T-cell (primary cell): ENCODE measurements around the gene PRKAG1. TPM values are rescaled to one million over a fixed set of nuclear protein-coding genes. Genes with fewer than 3 reads are reported as not detected.

ENCODE experiments used
- ATAC-seq, 4 experiments: fragments of 200-7000 bp in 3 of 4; fragments of 150-1000 bp in 1 of 4; cut with Tn5 transposase; replicated peaks in 1 of 4; 1 replicate in 3 of 4; 2 replicates in 1 of 4; pipeline ENCODE4 v1.10.0; 2021; ENCODE audit warnings: moderate library complexity in 3 of 4, mild to moderate bottlenecking in 2 of 4, moderate number of reproducible peaks in 1 of 4
- CTCF ChIA-PET, 2 donors: fragments of 300-600 bp; sonication (Branson Sonifier 250); formaldehyde crosslinking; loops; one replicate each; lab custom pipeline; 2022; ENCODE audit warnings: antibody characterized with exemption in 2 of 2; lab: Charles Lee
- POLR2A ChIA-PET, 2 donors: fragments of 300-600 bp; sonication (Branson Sonifier 250); formaldehyde crosslinking; loops; one replicate each; lab custom pipeline; 2022; ENCODE audit warnings: antibody characterized with exemption in 2 of 2; lab: Charles Lee
- DNase-seq, 35 experiments: peaks; one replicate each; pipeline versions ENCODE4 v3.0.0 to v3.0.0-alpha.2; 2013 to 2023
- H3K27ac ChIP-seq: one replicate; pipeline ENCODE4 v1.5.1; 2013; ENCODE audit warnings: low read length
- H3K27me3 ChIP-seq, 2 experiments: replicated peaks in 1 of 2; 1 replicate in 1 of 2; 2 replicates in 1 of 2; pipeline versions ENCODE4 v1.6.1 to v1.7.0; 2013; ENCODE audit warnings: low read length in 1 of 2, mixed read lengths in 1 of 2; ENCODE audit not compliant: control insufficient read depth in 2 of 2, insufficient read depth in 2 of 2; ENCODE audit errors: extremely low read depth in 1 of 2
- H3K36me3 ChIP-seq, 2 donors: 1 replicate in 1 of 2; 2 replicates in 1 of 2; pipeline versions ENCODE4 v1.6.1 to v1.7.0; 2013; ENCODE audit warnings: low read length in 1 of 2; ENCODE audit not compliant: control insufficient read depth in 2 of 2, insufficient read depth in 1 of 2; ENCODE audit errors: extremely low read depth in 1 of 2
- H3K4me1 ChIP-seq, 2 experiments: 1 replicate in 1 of 2; 2 replicates in 1 of 2; pipeline versions ENCODE4 v1.6.1 to v1.7.0; 2013; ENCODE audit warnings: low read length in 2 of 2, mixed read lengths in 1 of 2; ENCODE audit not compliant: insufficient read depth in 2 of 2, control insufficient read depth in 1 of 2; ENCODE audit errors: extremely low read depth in 1 of 2
- H3K4me3 ChIP-seq, 2 donors: 1 replicate in 1 of 2; 2 replicates in 1 of 2; pipeline versions ENCODE4 v1.5.1 to v1.7.0; 2013; ENCODE audit warnings: mild to moderate bottlenecking in 2 of 2, low read length in 1 of 2, moderate library complexity in 1 of 2; ENCODE audit not compliant: control insufficient read depth in 1 of 2; ENCODE audit errors: extremely low read depth in 1 of 2
- H3K9me3 ChIP-seq: 2 replicates; pipeline ENCODE4 v1.7.0; 2013
- H3K27ac Mint-ChIP-seq, 2 donors: one replicate each; pipeline ENCODE4 v1.8.0; 2020 to 2021; ENCODE audit warnings: mild to moderate bottlenecking in 2 of 2, mixed read lengths in 2 of 2
- H3K27me3 Mint-ChIP-seq, 2 donors: one replicate each; pipeline ENCODE4 v1.8.0; 2021 to 2022; ENCODE audit warnings: mixed read lengths in 2 of 2
- H3K36me3 Mint-ChIP-seq: one replicate; pipeline ENCODE4 v1.8.0; 2021; ENCODE audit warnings: mixed read lengths
- H3K4me1 Mint-ChIP-seq, 3 donors: one replicate each; pipeline ENCODE4 v1.8.0; 2020 to 2022; ENCODE audit warnings: mixed read lengths in 3 of 3, mild to moderate bottlenecking in 1 of 3
- H3K4me3 Mint-ChIP-seq, 3 donors: one replicate each; pipeline ENCODE4 v1.8.0; 2020 to 2022; ENCODE audit warnings: mild to moderate bottlenecking in 3 of 3, mixed read lengths in 3 of 3, moderate library complexity in 3 of 3
- H3K9me3 Mint-ChIP-seq, 3 donors: one replicate each; pipeline ENCODE4 v1.8.0; 2020 to 2022; ENCODE audit warnings: mixed read lengths in 3 of 3
- WGBS: methylation state at CpG from one replicate; pipeline ENCODE4 v1.1.5; 2013; ENCODE audit warnings: missing lambda C conversion rate; ENCODE audit not compliant: insufficient coverage; 5-methylcytosine and 5-hydroxymethylcytosine counted together
- total RNA-seq, 35 experiments: library from RNA in 6 of 35; stranded (reverse) in 6 of 35; fragments of 120-200 nt in 1 of 35; gene quantifications; one replicate each; pipeline versions ENCODE4 v1.2.1 to v1.2.4 and lab custom pipeline; 2013 to 2026

The PRKAG1 gene
- total RNA-seq, 5 donors from 2014 or later (not counting 1 experiment from before 2014, with no cell fraction given) = 42.5 to 54.6 (median 48.3) TPM

GRCh38 chr12:49046129-49046895 lies 27.7 kb upstream of the PRKAG1 start:
- no peaks in the 10 kb centered on the region for H3K9me3 Mint-ChIP-seq
- ChIA-PET CTCF (interaction anchor here (0.6 kb wide), 3 partner anchors 68 to 189 kb away, joined by 3 to 6 read pairs (median 4); no protein-coding TSS in a partner anchor), POLR2A (interaction anchor here in 1 of 2 donors (0.6 kb wide), 2 partner anchors 50 to 67 kb away, joined by 7 to 8 read pairs; no protein-coding TSS in a partner anchor)
- no peaks in the 10 kb centered on the region for H3K27me3 ChIP-seq
- H3K4me3 Mint-ChIP-seq = no peak overlapping the region
- DNase-seq = no peak
- H3K27ac ChIP-seq = no peak overlapping the region
- no peak for ATAC-seq
- H3K36me3 Mint-ChIP-seq = peaks cover 62% of the 10 kb centered on the region
- peaks cover 0 to 13% of the 10 kb centered on the region in 2 experiments for H3K4me1 ChIP-seq
- H3K4me1 Mint-ChIP-seq = peaks cover 4 to 20% (median 8%) of the 10 kb centered on the region in 3 donors
- peak overlapping the region in 1 of 2 donors; percentile 11 for H3K27ac Mint-ChIP-seq
- 100% methylated on average over 6 of the region's 12 CpGs for WGBS
- no peak overlapping the region for H3K4me3 ChIP-seq
- peaks cover 36 to 98% of the 10 kb centered on the region in 2 donors for H3K36me3 ChIP-seq
- no peaks in the 10 kb centered on the region for H3K9me3 ChIP-seq
- H3K27me3 Mint-ChIP-seq = no peaks in the 10 kb centered on the region

GRCh38 chr12:49044660-49045059 lies 26.1 kb upstream of the PRKAG1 start:
- DNase-seq (no peak), ATAC-seq (no peak)
- peaks cover 0 to 9% of the 10 kb centered on the region in 2 experiments for H3K4me1 ChIP-seq
- Mint-ChIP-seq H3K36me3 (peaks cover 61% of the 10 kb centered on the region), H3K4me3 (no peak overlapping the region), H3K4me1 (peaks cover 4 to 13% (median 8%) of the 10 kb centered on the region in 3 donors), H3K27ac (no peak overlapping the region), H3K27me3 (no peaks in the 10 kb centered on the region), H3K9me3 (no peaks in the 10 kb centered on the region)
- WGBS = 97% methylated on average over 12 of the region's 12 CpGs
- ChIA-PET CTCF (interaction anchor here (0.6 to 2.9 kb wide), 3 partner anchors 48 to 207 kb away, joined by 3 to 16 read pairs (median 9); no protein-coding TSS in a partner anchor), POLR2A (no interaction called here)
- H3K36me3 ChIP-seq = peaks cover 39 to 98% of the 10 kb centered on the region in 2 donors
- H3K4me3 ChIP-seq = no peak overlapping the region
- H3K9me3 ChIP-seq = no peaks in the 10 kb centered on the region
- no peak overlapping the region for H3K27ac ChIP-seq
- H3K27me3 ChIP-seq = no peaks in the 10 kb centered on the region

GRCh38 chr12:49043856-49044258 lies 25.3 kb upstream of the PRKAG1 start:
- WGBS = 28% methylated on average over 7 of the region's 11 CpGs
- H3K27ac Mint-ChIP-seq = peak overlapping the region; percentile 36 to 45
- no peak overlapping the region for H3K4me3 Mint-ChIP-seq
- Histone ChIP-seq H3K36me3 (peaks cover 42 to 98% of the 10 kb centered on the region in 2 donors), H3K4me1 (peaks cover 0 to 9% of the 10 kb centered on the region in 2 experiments), H3K9me3 (no peaks in the 10 kb centered on the region), H3K27ac (peak overlapping the region; percentile 7), H3K27me3 (no peaks in the 10 kb centered on the region), H3K4me3 (no peak overlapping the region)
- H3K36me3 Mint-ChIP-seq = peaks cover 60% of the 10 kb centered on the region
- H3K27me3 Mint-ChIP-seq = no peaks in the 10 kb centered on the region
- ChIA-PET CTCF (interaction anchor here (0.6 to 2.9 kb wide), 12 partner anchors 8 to 836 kb away, joined by 3 to 16 read pairs (median 4); a partner anchor contains a TSS), POLR2A (no interaction called here)
- DNase-seq = peak; percentile 58 to 89 (median 77)
- ATAC-seq = peak; percentile 77 to 89 (median 84)
- peaks cover 4 to 13% (median 8%) of the 10 kb centered on the region in 3 donors for H3K4me1 Mint-ChIP-seq
- no peaks in the 10 kb centered on the region for H3K9me3 Mint-ChIP-seq

- no peaks in the 10 kb centered on the region for H3K27me3 Mint-ChIP-seq
- WGBS = 92% methylated on average over 4 of the region's 4 CpGs
- Histone ChIP-seq H3K36me3 (peaks cover 42 to 98% of the 10 kb centered on the region in 2 donors), H3K27ac (peak overlapping the region; percentile 7), H3K4me3 (no peak overlapping the region), H3K4me1 (peaks cover 0 to 9% of the 10 kb centered on the region in 2 experiments), H3K27me3 (no peaks in the 10 kb centered on the region), H3K9me3 (no peaks in the 10 kb centered on the region)
- no peaks in the 10 kb centered on the region for H3K9me3 Mint-ChIP-seq
- peaks cover 4 to 13% (median 8%) of the 10 kb centered on the region in 3 donors for H3K4me1 Mint-ChIP-seq
- H3K36me3 Mint-ChIP-seq = peaks cover 56% of the 10 kb centered on the region
- ChIA-PET POLR2A (interaction anchor here in 1 of 2 donors (0.5 kb wide), 1 partner anchor 1057 kb away, joined by 5 read pairs; no protein-coding TSS in a partner anchor), CTCF (interaction anchor here (0.6 to 2.9 kb wide), 12 partner anchors 8 to 835 kb away, joined by 3 to 16 read pairs (median 4); a partner anchor contains a TSS)
- ATAC-seq (no peak), DNase-seq (no peak)
- peak overlapping the region in 1 of 2 donors; percentile 28 for H3K27ac Mint-ChIP-seq
- H3K4me3 Mint-ChIP-seq = no peak overlapping the region
These were observed 24.7 kb upstream of the PRKAG1 start for GRCh38 chr12:49043241-49043640.

GRCh38 chr12:49041881-49042484 lies 23.4 kb upstream of the PRKAG1 start:
- Mint-ChIP-seq H3K4me1 (peaks cover 4 to 14% (median 8%) of the 10 kb centered on the region in 3 donors), H3K27ac (no peak overlapping the region), H3K9me3 (no peaks in the 10 kb centered on the region), H3K27me3 (no peaks in the 10 kb centered on the region), H3K36me3 (peaks cover 49% of the 10 kb centered on the region), H3K4me3 (no peak overlapping the region)
- peaks cover 53 to 99% of the 10 kb centered on the region in 2 donors for H3K36me3 ChIP-seq
- DNase-seq (no peak), ATAC-seq (no peak)
- no peaks in the 10 kb centered on the region for H3K9me3 ChIP-seq
- peaks cover 0 to 9% of the 10 kb centered on the region in 2 experiments for H3K4me1 ChIP-seq
- 96% methylated on average over 5 of the region's 18 CpGs for WGBS
- no peak overlapping the region for H3K27ac ChIP-seq
- H3K4me3 ChIP-seq = no peak overlapping the region
- POLR2A ChIA-PET = no interaction called here
- no peaks in the 10 kb centered on the region for H3K27me3 ChIP-seq
- CTCF ChIA-PET = interaction anchor here in 1 of 2 donors (2.9 kb wide), 1 partner anchor 45 kb away, joined by 16 read pairs; no protein-coding TSS in a partner anchor
